Liver (tissue), 9 donors: ENCODE data around the gene RNF34. TPM values are rescaled to one million over a fixed set of nuclear protein-coding genes. Genes with fewer than 3 reads are reported as not detected.

Experiments used
- DNase-seq: peaks from one replicate; pipeline ENCODE4 v3.0.0-alpha.2; 2017; ENCODE audit warnings: low spot score
- H3K27ac ChIP-seq, 2 donors: one replicate each; pipeline ENCODE4 v1.7.0; 2013; ENCODE audit warnings: inconsistent platforms in 2 of 2, low read length in 2 of 2, control low read depth in 1 of 2, low read depth in 1 of 2, mild to moderate bottlenecking in 1 of 2
- H3K27me3 ChIP-seq, 4 donors: one replicate each; pipeline versions ENCODE4 v1.6.1 to v1.7.0; 2013; ENCODE audit warnings: low read length in 3 of 4, inconsistent platforms in 1 of 4, mild to moderate bottlenecking in 1 of 4, moderate library complexity in 1 of 4; ENCODE audit not compliant: control insufficient read depth in 4 of 4, insufficient read depth in 4 of 4
- H3K36me3 ChIP-seq, 4 donors: one replicate each; pipeline versions ENCODE4 v1.6.1 to v1.7.0; 2013; ENCODE audit warnings: low read length in 3 of 4, mild to moderate bottlenecking in 3 of 4, low read depth in 1 of 4, moderate library complexity in 1 of 4; ENCODE audit not compliant: control insufficient read depth in 4 of 4, insufficient read depth in 3 of 4
- H3K4me1 ChIP-seq, 4 donors: one replicate each; pipeline versions ENCODE4 v1.6.1 to v1.7.0; 2013; ENCODE audit warnings: low read length in 3 of 4, mild to moderate bottlenecking in 3 of 4, moderate library complexity in 1 of 4; ENCODE audit not compliant: control insufficient read depth in 4 of 4, insufficient read depth in 4 of 4
- H3K4me3 ChIP-seq, 3 donors: one replicate each; pipeline versions ENCODE4 v1.6.1 to v1.7.0; 2013; ENCODE audit warnings: low read length in 3 of 3, control low read depth in 1 of 3, low read depth in 1 of 3, mild to moderate bottlenecking in 1 of 3
- H3K9ac ChIP-seq, 2 donors: one replicate each; pipeline ENCODE4 v1.7.0; 2013; ENCODE audit warnings: low read length in 2 of 2, mild to moderate bottlenecking in 2 of 2, moderate library complexity in 2 of 2, control low read depth in 1 of 2, low read depth in 1 of 2
- H3K9me3 ChIP-seq, 4 donors: one replicate each; pipeline versions ENCODE4 v1.6.1 to v1.7.0; 2013; ENCODE audit warnings: low read length in 3 of 4; ENCODE audit not compliant: control insufficient read depth in 4 of 4
- EGR1 ChIP-seq, 2 donors: IDR thresholded peaks; 2 replicates each; pipeline ENCODE4 v1.6.1; 2016 to 2018; ENCODE audit warnings: antibody characterized with exemption in 2 of 2, low read depth in 2 of 2
- FOXA2 ChIP-seq: IDR thresholded peaks from 2 replicates; pipeline ENCODE4 v1.6.1; 2016; ENCODE audit warnings: antibody characterized with exemption
- GABPA ChIP-seq, 2 donors: IDR thresholded peaks in 1 of 2; conservative IDR thresholded peaks in 1 of 2; 2 replicates each; pipeline ENCODE4 v1.6.1; 2016; ENCODE audit warnings: antibody characterized with exemption in 2 of 2, mild to moderate bottlenecking in 1 of 2, moderate library complexity in 1 of 2
- HNF4A ChIP-seq, 2 donors: conservative IDR thresholded peaks; 2 replicates each; pipeline ENCODE4 v1.6.1; 2016; ENCODE audit warnings: antibody characterized with exemption in 2 of 2, mild to moderate bottlenecking in 2 of 2
- HNF4G ChIP-seq: IDR thresholded peaks from 2 replicates; pipeline ENCODE4 v1.6.1; 2016; ENCODE audit warnings: antibody characterized with exemption
- JUND ChIP-seq, 2 donors: IDR thresholded peaks; 2 replicates each; pipeline ENCODE4 v1.6.1; 2016; ENCODE audit warnings: antibody characterized with exemption in 2 of 2
- NR2F2 ChIP-seq: IDR thresholded peaks from 2 replicates; pipeline ENCODE4 v1.6.1; 2016; ENCODE audit warnings: antibody characterized with exemption
- RAD21 ChIP-seq, 2 donors: IDR thresholded peaks; 2 replicates each; pipeline ENCODE4 v1.6.1; 2016; ENCODE audit warnings: antibody characterized with exemption in 2 of 2, mild to moderate bottlenecking in 2 of 2
- RXRA ChIP-seq, 2 donors: IDR thresholded peaks; 2 replicates each; pipeline ENCODE4 v1.6.1; 2017 to 2018; ENCODE audit warnings: antibody characterized with exemption in 2 of 2, mild to moderate bottlenecking in 1 of 2
- SP1 ChIP-seq: IDR thresholded peaks from 2 replicates; pipeline ENCODE4 v1.6.1; 2018; ENCODE audit warnings: antibody characterized with exemption, mild to moderate bottlenecking
- TAF1 ChIP-seq: conservative IDR thresholded peaks from 2 replicates; pipeline ENCODE4 v1.6.1; 2016; ENCODE audit warnings: antibody characterized with exemption, mild to moderate bottlenecking
- YY1 ChIP-seq: IDR thresholded peaks from 2 replicates; pipeline ENCODE4 v1.6.1; 2016; ENCODE audit warnings: antibody characterized with exemption, mild to moderate bottlenecking
- WGBS: extraction: QIAGEN DNeasy Blood & Tissue Kit; methylation state at CpG from one replicate; pipeline ENCODE4 v1.1.7; 2013; 5-methylcytosine and 5-hydroxymethylcytosine counted together
- polyA plus RNA-seq, 2 donors: library from polyadenylated mRNA; stranded (reverse) in 1 of 2; unstranded in 1 of 2; fragments of 200-250 nt in 1 of 2; fragments of >200 nt in 1 of 2; fragmentation: Nextera tagmentation in 1 of 2; extraction: Ambion mirVana in 1 of 2; gene quantifications; one replicate each; pipeline versions ENCODE4 v1.2.1 to v1.2.3, GENCODE V29; 2013 to 2015
- total RNA-seq, 2 donors: library from RNA; depleted of rRNA; stranded (reverse); fragments of >200 nt; gene quantifications; one replicate each; pipeline ENCODE4 v1.2.3, GENCODE V29; 2014
- TF ChIP-seq, protein P1 (sequence below): IDR thresholded peaks from 2 replicates; pipeline ENCODE4 v1.6.1; 2016; ENCODE audit warnings: antibody characterized with exemption
- TF ChIP-seq, protein P2 (sequence below): IDR thresholded peaks from 2 replicates; pipeline ENCODE4 v1.6.1; 2016; ENCODE audit warnings: antibody characterized with exemption, mild to moderate bottlenecking
- TF ChIP-seq, protein P3 (sequence below): IDR thresholded peaks from 2 replicates; pipeline ENCODE4 v1.6.1; 2016; ENCODE audit warnings: antibody characterized with exemption
- TF ChIP-seq, protein P4 (sequence below): IDR thresholded peaks from 2 replicates; pipeline ENCODE4 v1.6.1; 2016; ENCODE audit warnings: antibody characterized with exemption
- donor health status: healthy.
- donor health status: healthy.
- donor health status: healthy.
- donor health status: healthy.
- donor health status: healthy.

The RNF34 gene
- total and polyA plus RNA-seq, 4 donors = 9.5 to 27.7 (median 17.9) TPM

DNA sequence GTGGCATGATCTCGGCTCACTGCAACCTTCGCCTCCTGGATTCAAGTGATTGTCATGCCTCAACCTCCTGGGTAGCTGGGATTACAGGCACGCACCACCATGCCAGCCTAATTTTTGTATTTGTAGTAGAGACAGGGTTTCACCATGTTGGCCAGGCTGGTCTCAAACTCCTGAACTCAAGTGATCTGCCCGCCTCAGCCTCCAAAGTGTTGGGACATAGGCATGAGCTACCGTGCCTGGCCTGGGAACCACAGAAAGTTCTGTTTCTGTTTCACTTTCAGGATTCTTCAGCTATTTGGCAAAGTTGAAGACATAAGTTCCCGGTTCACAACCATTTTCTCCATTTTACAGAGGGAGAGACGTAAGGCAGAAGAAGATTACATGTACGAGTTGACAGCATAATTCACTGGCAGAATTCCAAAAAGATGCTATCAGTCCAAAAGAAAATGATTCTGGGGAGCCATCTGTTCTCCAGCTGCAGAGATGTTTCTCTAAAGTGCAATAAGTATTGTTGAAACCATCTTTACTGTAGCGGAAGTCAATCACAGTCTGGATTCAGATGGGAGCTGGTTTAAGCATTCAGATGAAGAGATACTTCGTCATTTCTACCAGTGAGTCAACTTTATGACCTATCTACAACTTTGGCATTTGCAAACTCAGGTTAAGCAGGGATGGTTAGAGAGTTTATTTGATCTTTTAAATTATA is 8.1 kb upstream of the RNF34 start:
- Histone ChIP-seq H3K4me1 (peaks cover 0 to 5% (median 0%) of the 10 kb centered on the region in 4 donors), H3K4me3 (no peak overlapping the region), H3K27me3 (no peaks in the 10 kb centered on the region), H3K9me3 (no peaks in the 10 kb centered on the region), H3K36me3 (no peaks in the 10 kb centered on the region), H3K9ac (no peak overlapping the region), H3K27ac (peak overlapping the region; percentile 8 to 42)
- WGBS = 69% methylated on average over 10 of the region's 10 CpGs
- TF ChIP-seq, protein P1, sequence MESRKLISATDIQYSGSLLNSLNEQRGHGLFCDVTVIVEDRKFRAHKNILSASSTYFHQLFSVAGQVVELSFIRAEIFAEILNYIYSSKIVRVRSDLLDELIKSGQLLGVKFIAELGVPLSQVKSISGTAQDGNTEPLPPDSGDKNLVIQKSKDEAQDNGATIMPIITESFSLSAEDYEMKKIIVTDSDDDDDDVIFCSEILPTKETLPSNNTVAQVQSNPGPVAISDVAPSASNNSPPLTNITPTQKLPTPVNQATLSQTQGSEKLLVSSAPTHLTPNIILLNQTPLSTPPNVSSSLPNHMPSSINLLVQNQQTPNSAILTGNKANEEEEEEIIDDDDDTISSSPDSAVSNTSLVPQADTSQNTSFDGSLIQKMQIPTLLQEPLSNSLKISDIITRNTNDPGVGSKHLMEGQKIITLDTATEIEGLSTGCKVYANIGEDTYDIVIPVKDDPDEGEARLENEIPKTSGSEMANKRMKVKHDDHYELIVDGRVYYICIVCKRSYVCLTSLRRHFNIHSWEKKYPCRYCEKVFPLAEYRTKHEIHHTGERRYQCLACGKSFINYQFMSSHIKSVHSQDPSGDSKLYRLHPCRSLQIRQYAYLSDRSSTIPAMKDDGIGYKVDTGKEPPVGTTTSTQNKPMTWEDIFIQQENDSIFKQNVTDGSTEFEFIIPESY = no peak
- TF ChIP-seq YY1 = peak; percentile 30
- no peak for DNase-seq

DNA sequence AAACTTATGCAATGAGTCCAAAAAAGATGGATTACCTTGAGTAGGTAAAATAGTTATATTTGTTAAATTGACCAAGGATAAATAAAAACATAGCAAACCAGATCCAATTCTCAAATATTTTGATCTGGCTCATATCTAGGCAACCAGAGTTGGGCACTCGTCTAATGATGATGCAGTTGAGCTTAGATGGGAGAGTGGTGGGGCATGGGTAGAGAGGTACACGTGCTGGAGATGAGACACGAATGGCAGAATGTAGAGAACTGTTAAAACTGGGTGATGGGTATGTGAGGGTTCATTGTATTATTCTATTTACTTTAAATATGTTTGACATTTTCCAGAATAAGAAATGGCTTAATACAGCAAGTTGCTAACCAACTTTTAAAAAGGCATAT is 7.6 kb upstream of the RNF34 start:
- H3K9ac ChIP-seq = no peak overlapping the region
- no peaks in the 10 kb centered on the region for H3K27me3 ChIP-seq
- no peak for DNase-seq
- H3K4me3 ChIP-seq = no peak overlapping the region
- peak overlapping the region in 1 of 2 donors; percentile 8 for H3K27ac ChIP-seq
- WGBS = 93% methylated on average over 3 of the region's 3 CpGs
- TF ChIP-seq, protein P2, sequence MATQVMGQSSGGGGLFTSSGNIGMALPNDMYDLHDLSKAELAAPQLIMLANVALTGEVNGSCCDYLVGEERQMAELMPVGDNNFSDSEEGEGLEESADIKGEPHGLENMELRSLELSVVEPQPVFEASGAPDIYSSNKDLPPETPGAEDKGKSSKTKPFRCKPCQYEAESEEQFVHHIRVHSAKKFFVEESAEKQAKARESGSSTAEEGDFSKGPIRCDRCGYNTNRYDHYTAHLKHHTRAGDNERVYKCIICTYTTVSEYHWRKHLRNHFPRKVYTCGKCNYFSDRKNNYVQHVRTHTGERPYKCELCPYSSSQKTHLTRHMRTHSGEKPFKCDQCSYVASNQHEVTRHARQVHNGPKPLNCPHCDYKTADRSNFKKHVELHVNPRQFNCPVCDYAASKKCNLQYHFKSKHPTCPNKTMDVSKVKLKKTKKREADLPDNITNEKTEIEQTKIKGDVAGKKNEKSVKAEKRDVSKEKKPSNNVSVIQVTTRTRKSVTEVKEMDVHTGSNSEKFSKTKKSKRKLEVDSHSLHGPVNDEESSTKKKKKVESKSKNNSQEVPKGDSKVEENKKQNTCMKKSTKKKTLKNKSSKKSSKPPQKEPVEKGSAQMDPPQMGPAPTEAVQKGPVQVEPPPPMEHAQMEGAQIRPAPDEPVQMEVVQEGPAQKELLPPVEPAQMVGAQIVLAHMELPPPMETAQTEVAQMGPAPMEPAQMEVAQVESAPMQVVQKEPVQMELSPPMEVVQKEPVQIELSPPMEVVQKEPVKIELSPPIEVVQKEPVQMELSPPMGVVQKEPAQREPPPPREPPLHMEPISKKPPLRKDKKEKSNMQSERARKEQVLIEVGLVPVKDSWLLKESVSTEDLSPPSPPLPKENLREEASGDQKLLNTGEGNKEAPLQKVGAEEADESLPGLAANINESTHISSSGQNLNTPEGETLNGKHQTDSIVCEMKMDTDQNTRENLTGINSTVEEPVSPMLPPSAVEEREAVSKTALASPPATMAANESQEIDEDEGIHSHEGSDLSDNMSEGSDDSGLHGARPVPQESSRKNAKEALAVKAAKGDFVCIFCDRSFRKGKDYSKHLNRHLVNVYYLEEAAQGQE = no peak
- TF ChIP-seq SP1 (no peak), RAD21 (IDR thresholded peaks at IDR 0.05) (no peak), HNF4G (no peak), EGR1 (IDR thresholded peaks at IDR 0.05; ENCODE audit: low read depth in 2 of 2) (no peak)
- H3K4me1 ChIP-seq = peaks cover 0 to 5% (median 0%) of the 10 kb centered on the region in 4 donors
- no peaks in the 10 kb centered on the region for H3K9me3 ChIP-seq
- no peaks in the 10 kb centered on the region for H3K36me3 ChIP-seq

DNA sequence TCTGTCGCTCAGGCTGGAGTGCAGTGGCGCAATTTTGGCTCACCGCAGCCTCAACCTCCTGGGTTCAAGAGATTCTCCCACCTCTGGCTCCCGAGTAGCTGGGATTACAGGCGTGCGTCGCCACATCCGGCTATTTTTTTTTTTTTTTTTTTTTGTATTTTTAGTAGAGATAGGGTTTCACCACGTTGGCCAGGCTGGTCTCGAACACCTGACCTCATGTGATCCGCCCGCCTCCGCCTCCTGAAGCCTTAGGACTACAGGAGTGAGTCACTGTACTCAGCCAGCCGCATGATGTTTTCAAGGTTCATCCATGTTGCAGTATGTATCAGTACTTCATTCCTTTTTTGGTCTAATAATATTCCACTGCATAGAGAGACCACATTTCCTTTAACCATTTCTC is 2.4 kb upstream of the RNF34 start:
- H3K27ac ChIP-seq = no peak overlapping the region
- H3K27me3 ChIP-seq = no peaks in the 10 kb centered on the region
- H3K9me3 ChIP-seq = no peaks in the 10 kb centered on the region
- H3K4me3 ChIP-seq = no peak overlapping the region
- DNase-seq = no peak
- H3K4me1 ChIP-seq = peaks cover 2 to 20% (median 16%) of the 10 kb centered on the region in 4 donors
- 97% methylated on average over 14 of the region's 14 CpGs for WGBS
- H3K9ac ChIP-seq = no peak overlapping the region
- TF ChIP-seq, protein P2 = no peak
- no peak for TF ChIP-seq FOXA2
- TF ChIP-seq YY1 = no peak
- no peak for TF ChIP-seq GABPA (IDR thresholded peaks at IDR 0.05 in 1 of 2, conservative IDR thresholded peaks at IDR 0.05 in 1 of 2)
- TF ChIP-seq JUND (IDR thresholded peaks at IDR 0.05) = no peak
- no peak for TF ChIP-seq HNF4A (conservative IDR thresholded peaks at IDR 0.05)
- no peak for TF ChIP-seq RXRA (IDR thresholded peaks at IDR 0.05)
- TF ChIP-seq, protein P3, sequence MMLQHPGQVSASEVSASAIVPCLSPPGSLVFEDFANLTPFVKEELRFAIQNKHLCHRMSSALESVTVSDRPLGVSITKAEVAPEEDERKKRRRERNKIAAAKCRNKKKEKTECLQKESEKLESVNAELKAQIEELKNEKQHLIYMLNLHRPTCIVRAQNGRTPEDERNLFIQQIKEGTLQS = no peak
- TF ChIP-seq, protein P4, sequence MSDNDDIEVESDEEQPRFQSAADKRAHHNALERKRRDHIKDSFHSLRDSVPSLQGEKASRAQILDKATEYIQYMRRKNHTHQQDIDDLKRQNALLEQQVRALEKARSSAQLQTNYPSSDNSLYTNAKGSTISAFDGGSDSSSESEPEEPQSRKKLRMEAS = no peak
- TF ChIP-seq TAF1 = no peak
- no peak for TF ChIP-seq NR2F2
- no peaks in the 10 kb centered on the region for H3K36me3 ChIP-seq
